NCI-H146 (cell line): ENCODE results near the gene RAP1GAP2.
A peak's percentile ranks its signal among the peaks of the same experiment; 100 is the strongest.
"Not testable (repeated sequence)": the region's sequence is repeated elsewhere in the genome, so short reads cannot be mapped to it uniquely, and the experiment has no call there.

Source experiments
- DNase-seq: peaks from one replicate; lab custom pipeline; 2025; lab: John Stamatoyannopoulos, UW

The RAP1GAP2 gene

DNA sequence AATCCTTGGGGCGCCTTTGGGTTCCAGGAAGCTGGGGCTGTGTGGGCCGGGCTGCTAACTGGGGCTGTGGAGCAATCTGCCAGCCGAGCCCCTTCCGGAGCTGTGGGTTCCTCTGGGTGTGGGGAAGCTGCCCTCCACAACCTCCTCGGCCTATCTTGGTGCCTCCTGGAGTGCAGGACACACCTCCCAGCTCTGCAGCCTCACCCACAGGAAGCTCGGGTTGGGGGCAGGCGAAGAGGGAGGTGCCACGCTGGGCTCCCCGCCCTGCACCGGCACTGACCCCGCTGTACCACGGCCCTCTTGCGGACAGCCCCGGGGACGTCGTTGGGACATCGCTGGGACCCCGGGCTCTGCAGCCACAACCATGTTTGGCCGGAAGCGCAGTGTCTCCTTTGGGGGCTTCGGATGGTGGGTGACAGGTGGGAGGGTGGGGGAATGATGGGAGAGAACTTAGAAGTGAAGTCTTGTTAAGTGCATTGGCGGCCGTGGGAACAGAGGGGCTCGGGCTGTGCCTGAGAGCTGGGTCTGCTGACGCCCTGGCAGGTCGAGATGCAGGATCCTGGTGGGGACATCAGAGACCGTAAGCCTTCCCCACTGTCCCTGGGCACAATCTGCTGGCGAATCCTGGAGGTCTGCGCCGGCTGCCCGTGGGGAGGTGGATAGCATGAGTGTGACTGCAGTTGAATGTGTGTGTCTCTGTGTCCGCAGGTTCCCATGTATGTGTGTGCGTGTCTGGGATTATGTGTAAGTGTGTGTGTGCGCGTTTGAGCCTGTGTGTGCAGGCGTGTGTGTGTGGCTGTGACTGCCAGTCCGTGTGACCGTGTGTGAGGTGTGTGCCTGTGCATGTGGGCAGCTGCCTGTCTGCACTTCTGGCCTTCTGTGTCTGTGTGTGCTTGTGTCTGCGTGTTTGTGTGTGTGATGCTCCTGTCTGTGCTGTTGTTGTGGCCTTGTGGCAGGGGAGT is at the start of gene RAP1GAP2:
RAP1GAP2 (plus strand) TSS at position 275 of the 962 bp plus-strand sequence; CDS start at position 365, 90 bp downstream.
- no peak for DNase-seq

DNA sequence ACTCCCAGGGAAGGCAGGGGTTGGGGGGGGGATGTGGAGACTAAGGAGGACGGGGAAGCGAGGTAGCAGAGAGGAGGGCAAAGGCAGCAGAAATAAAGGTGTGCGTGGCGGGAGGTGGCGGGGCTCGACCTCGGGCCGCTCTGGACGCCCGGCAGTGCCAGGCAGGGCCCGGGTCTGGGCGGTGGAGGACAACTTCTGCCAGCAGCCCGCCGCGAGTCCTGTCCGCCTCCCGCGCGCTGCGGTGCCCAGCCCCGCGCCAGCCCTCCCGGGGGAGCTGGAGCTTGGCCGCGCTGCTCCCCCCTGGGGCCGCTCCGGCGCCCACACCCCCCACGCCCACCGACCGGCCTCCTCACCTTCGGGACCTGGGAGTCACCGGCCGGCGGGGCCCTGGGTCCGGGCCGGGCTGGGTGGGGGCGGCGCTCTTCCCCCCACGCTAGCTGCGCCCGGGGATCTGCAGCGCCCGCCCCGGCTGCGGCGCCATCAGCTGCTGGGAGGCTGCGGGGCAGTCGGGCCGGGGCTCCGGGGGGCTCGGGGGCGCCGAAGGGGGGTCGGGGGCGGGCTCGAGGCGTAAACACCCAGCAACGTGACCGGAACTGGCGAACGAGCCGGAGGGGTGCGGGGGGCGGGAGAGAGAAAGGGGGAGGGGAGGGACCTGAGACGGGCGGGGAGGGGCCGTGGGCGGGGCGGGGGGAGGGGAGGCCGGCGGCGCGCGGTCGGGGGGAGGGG is 47.0 kb upstream of the RAP1GAP2 start, which contains the start of gene CCDC92B:
CCDC92B (minus strand) TSS at position 595 of the 726 bp plus-strand sequence. CDS start 14,507 bp downstream, outside the sequence.
- peak; percentile 75 for DNase-seq

DNA sequence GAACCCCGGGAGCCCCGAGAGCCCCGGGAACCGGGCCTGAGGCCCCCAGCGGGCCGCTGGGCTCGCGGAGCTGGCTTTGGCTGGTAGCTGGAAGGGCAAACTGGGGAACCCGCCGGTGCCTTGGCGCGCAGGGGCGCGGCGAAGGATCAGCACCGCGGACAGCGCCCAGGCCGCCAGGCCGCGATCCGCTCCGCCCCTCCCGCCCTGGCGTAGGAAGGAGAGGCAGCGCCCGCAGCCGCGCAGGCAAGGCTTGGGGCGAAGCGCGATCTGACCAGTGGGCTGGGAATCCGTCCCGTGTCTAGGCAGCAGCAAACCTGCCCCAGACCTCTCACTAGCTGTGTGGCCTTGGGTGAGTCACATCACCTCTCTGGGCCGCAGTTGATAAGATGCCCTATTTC is 46.5 kb upstream of the RAP1GAP2 start:
- peak; percentile 81 for DNase-seq

DNA sequence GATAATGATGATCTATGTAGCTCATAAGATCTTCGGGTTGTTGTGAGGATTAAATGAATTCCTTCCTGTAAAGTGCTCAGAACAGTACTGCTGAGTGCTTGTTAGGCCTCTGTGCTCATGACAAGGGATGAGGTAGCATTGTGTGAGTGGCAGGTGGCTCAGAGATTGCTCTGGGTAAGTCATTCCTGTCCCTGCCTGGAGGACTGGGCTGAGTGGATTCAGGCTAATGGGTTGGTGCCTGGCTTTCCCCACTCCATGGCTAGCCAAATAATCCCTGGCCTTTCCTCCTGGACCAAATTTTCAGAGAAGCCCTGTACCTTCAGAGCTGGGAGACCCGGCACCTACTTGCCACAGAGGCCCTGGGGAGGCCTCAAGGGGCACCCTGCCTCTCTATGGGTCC is 45.5 kb upstream of the RAP1GAP2 start:
- no peak for DNase-seq

DNA sequence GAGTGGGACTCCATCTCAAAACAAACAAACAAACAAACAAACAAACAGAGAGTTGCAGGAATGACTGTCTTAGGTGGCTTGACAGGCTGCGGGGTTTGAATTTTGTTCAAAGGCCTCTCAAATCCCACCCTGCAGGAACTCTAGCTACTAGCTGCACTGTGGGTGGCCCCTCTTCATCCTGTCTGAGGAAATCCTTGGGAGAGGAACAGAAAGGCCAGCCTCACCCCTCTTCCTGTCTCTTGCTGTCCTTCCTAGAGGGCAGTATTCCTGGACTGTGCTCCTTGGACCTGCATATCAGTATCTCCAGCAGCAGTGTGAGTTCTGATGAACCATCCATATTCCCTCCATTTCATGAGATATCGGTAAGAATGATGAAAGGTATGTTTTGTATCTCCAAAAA is 44.7 kb upstream of the RAP1GAP2 start:
- DNase-seq = no peak

DNA sequence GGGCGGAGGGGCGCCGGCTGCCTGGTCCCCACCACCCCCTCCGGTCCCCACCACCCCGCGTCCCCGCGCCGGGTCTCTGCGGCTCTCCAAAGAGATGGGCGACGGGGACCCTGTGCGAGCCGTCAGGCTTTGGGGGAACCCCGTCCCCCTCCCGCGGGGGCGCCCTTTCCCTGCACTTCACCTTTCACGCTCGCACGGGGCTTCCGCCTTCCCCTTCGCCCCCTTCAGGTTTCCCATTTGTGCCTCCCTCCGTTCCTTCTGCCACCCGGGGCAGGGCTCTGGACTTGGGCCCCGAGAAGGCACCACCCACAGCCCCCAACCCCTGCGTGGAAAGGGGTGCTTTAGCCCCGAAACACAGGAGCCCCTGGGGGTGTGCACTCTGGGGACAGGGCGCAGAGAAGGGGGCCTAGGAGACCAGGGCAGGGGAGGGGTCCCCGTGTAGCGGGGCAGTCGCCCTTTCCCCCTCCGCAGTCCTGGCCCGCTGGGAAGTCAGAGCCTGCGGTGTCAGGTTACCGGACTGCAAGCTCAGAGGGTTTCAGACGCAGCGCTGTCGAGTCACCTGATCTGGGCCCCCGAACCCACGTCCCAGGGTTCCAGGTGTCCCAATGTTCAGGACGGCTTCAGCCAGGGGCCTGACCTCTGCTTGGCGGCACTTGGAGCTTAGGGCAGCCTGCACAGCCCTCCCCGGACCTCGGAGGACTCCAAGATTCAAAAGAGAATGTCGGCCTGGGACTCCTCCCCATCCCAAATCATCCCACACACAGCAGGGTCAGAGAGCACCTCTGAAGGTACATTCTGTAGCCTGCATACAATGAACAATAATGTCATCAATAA is 40.1 kb upstream of the RAP1GAP2 start:
- DNase-seq = peak; percentile 49

DNA sequence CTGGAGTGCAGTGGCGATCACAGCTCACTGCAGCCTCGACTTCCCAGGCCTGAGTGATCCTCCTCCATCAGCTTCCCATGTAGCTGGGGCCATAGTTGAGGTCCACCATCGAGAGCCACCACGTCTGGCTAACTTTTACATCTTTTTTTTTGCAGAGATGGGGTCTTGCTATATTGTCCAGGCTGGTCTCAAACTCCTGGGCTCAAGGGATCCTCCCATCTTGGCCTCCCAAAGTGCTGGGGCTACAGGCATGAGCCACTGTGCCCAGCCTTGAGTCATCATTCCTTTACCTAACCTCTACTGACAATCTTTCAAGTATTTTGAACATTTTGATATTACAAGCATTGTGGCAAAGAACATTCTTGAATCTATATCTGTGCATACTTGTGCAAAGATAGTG is 37.4 kb upstream of the RAP1GAP2 start:
- DNase-seq = no peak

DNA sequence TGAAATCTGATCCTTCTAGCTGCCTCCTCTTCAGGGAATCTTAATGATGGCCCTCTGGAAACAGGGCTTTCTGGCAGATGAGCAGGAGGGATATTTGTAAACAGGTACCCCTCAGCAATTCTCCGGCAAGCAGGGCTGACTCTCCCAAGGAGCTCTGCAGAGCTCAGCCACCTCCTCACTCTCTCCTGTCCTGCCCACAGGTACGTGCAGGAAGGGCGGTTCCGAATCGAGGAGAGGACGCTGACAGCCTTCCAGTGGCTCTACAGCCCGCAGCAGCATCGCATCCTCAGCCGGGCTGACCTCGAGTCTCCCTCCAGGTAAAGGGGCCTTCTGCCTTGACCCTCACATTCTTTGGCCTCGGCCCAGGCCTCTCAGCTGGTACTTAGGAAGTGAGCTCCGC is 26.1 kb upstream of the RAP1GAP2 start:
- no peak for DNase-seq

DNA sequence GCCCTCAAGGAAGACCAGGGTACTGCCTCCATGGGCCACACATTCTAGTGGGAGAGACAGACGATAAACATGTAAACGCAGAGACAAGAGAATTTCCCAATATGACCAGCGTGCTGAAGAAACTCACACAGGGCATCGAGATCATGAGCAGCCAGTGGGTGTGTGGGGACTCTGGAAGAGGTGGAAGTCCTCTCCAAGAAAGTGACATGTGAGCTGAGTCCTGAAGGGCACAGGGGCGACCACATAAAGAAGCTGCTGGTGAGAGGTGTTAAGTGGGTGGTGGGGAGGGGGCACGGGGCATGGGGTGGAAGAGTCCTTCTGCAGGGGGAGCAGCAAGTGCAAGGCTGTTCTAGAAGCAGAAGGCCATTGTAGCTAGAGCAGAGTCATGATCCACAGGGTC is 21.0 kb upstream of the RAP1GAP2 start:
- DNase-seq = no peak

DNA sequence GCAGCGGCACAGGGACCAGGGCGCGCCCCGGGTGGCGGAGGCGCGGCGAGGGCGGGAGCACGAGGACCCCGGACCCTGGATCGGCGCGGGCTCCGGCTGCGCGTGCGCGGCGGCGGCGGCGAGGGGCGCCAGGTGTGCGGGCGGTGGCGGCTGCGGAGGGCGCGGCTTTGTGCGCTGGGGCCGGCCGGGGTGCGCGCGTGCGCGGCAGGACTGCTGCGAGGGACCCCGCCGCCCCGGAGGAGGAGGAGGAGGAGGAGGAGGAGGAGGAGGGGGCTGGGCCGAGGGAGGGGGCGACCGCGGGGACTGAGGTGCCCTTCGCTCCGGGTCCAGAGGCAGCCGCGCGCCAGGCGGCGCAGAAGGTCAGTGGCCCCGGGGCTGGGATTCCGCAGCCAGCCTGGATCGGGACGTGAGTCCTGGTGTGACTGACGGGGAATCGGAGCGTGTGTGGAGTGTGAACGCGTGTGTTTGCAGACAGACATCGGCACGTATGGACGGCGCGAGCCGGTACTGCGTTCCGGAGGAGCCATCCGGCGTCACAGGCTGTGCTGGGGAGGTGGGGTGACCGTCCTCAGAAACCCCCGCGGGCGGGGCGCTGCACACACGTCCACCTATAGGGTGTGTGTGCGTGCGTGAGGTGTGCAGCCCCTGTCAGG is 19.5 kb upstream of the RAP1GAP2 start:
- DNase-seq = peak; percentile 85

DNA sequence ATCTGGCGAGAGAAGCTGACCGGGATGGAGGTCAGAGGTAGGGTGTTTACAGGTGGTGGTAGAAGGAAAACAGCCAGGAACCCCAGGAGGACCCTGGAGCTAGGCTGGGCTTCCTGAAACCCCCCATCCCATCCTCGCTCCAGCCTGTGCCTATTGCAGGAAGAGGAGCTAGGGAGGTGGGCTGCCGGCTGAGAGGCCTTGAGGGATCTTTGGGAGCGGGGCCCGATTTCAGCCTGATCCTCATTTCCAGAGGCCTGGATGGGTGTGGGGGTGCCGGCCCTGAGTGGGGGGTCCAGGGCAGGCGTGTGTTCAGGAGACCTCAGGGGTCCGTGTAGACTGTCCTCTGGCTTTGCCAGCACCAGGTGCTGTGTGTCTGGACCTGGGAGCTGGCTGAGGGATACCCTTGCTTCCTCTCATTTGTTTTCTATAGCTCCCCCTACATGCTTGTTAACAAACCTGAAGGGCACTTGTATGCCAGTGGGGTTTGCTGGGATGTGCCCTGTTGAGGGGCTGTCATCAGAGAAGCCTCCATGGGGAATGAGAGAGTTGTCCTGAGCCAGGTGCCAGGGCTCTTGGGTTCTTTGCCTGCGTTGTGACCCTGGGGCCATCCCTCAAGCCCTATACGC is 18.9 kb upstream of the RAP1GAP2 start:
- DNase-seq = no peak

DNA sequence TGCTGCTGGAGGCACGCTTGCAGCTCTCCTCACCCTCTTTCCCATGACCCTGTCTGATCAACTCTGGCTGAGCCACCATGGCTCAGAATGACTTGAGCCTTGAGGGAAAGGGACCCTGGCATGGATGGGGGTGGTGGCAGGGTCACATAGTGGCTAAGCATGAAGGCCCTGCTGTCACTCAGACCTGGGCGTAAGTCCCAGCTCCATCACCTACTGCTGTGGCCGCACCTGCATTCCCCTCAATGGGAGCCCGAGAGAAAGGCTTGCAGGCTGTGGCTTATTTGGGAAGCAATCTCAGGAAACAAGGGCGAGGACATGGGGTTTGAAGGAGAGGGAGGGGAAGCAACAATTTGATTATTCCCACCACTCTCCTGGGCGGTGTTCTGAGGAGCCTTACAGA is 17.7 kb upstream of the RAP1GAP2 start:
- DNase-seq = no peak

DNA sequence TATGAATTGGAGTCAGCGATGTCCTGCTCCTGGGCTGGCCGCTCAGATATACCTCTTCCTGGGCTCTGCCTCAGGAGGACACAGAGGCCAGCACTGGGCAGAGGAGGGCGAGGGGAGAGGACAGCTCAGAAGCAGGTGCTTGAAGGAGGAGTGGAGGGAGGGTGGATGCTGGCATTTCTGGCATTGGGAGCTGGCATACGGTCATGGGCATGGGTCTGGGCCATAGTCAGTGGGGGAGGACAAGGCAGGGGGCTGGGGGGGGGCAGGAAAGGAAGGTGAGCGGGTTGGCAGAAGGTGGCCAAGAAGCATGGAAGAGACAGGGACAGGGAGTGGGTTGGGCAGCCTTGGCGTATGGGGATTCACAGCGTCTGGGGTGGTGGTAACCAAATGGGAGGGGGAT is 16.7 kb upstream of the RAP1GAP2 start:
- no peak for DNase-seq

DNA sequence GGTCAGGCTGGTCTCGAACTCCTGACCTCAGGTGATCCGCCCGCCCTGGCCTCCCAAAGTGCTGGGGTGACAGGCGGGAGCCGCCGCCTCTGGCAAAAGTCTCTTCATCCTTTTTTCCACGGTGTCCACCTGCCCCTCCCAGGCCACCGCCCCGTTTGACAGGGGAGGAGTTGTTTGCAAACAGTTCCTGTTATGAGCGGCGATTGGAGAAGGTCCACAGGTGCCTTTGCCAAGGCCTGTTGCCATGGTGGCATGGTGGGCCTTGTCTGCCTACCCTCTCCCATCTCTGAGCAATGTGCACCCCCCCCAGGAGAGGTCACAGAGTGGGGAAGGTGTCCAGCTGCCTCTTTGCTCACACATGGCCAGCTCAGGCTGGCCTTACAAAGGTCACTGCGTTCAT is 16.0 kb upstream of the RAP1GAP2 start:
- DNase-seq = no peak

DNA sequence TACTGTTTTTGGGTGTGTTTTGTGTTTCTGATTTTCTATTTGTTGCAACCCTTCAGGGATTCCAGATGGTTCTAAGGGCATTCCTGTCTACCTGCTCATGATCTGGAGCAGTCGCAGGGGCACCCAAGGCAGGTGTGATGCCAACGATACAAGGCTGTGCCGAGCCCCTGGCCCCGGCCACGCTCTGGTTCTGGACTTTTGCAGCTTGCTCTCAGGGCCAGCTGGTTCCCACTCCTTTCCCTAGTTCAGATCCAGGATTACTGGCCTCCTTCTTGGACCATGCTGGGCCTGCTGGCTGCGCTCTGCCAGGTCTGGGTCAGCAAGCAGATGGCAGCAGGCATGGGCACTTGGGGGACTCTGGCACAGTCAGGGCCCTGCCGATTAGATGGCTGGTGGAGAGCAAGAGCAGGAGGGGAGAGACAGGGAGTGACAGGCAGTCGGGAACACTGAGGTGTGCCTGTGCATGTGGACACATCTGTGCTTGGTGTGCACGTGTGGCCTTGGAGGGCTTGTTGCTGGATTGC is 15.2 kb upstream of the RAP1GAP2 start:
- DNase-seq = no peak

DNA sequence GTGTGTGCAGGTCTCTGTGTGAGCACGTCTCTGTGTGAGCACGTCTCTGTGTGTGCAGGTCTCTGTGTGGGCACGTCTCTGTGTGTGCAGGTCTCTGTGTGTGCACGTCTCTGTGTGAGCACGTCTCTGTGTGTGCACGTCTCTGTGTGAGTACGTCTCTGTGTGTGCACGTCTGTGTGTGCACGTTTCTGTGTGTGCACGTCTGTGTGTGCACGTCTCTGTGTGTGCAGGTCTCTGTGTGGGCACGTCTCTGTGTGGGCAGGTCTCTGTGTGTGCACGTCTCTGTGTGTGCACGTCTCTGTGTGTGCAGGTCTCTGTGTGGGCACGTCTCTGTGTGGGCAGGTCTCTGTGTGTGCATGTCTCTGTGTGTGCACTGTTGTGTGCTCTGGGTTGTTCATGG is 14.6 kb upstream of the RAP1GAP2 start:
- DNase-seq = not testable (repeated sequence)

DNA sequence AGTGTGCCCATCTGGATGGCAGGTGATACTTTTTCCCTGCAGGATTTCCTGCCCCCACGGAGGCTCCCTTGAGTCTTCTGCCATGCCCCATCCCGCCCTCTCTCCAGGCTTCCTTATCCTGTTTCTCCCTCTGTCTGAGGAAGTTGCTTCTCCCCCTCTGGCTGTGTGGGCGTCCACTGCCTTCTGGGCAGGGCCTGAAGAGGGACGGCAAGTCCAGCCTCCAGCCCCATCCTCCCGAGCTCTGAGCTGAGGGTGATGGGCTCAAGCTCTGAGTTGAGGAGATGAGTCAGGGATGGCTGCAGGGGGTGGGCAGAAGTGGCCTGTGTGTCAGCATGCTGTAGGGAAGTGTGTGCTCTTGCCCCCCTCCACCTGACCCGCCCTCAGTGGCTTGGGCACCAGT is 14.2 kb upstream of the RAP1GAP2 start:
- no peak for DNase-seq

DNA sequence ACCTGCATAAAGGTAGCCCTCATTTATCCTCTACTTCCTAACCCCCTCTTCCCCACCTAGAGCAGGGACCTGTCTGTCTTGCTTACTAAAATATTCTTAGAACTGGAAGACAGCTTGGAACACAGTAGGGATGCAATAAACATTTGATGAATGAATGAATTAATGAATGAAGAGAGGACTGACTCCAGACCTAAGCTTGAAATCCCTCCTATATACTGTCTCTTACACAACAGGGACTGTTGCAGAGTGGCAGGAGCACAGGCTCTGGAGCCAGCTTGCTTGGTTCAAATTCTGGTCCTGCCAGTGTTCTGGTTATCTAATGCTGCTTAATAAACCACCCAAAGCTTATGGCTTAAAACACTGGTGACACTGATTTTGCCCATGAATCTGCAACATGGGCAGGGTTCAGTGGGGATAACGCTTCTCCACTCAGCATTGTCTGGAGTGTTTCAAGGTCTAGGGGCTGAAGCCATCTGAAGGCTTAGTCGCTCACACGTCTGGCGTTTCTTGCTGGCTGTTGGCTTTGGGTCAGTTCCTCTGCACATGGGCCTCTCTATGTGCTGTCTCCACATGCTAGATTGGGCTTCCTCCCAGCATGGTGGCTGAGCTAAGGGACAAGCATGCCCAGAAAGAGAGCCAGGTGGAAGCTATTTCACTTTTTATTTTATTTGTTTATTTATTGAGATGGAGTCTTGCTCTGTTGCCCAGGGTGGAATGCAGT is 12.8 kb upstream of the RAP1GAP2 start:
- DNase-seq = no peak

DNA sequence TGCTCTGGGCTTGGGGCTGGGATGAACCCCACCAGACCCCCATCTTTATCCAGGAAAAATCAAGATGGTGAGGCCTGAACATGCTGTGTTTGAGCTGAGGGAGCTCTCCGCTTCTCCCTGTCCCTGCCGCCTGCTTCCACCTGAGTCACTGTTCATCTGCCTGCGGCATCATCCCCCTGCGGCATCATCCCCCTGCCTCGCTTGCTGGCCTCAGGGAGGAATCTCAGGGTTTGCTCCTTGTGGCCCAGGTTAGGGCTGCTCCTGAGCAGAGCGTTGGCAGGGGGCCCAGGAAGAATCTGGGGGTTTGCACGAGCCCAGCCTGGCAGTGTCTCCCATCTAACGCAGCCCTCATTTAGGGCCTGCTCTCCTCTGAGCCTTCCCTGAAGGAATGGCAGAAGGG is 11.4 kb upstream of the RAP1GAP2 start:
- no peak for DNase-seq

DNA sequence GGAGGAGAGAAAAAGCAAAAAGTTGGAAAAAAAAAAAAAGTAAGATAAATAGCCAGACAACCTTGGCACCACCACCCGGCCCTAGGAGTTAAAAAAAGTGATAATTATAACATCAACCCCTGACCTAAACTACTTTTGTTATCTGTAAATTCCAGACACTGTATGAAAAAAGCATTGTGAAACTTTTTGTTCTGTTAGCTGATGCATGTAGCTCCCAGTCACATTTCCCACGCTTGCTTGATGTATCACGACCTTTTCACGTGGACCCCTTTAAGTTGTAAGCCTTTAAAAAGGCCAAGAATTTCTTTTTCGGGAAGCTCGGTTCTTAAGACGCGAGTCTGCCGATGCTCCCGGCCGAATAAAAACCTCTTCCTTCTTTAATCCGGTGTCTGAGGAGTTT is 10.9 kb upstream of the RAP1GAP2 start:
- not testable (repeated sequence) for DNase-seq
